Measurements from ENCODE around the gene NREP. TPM values are rescaled to one million over a fixed set of nuclear protein-coding genes. Genes with fewer than 3 reads are reported as not detected.

The NREP gene, protein sequence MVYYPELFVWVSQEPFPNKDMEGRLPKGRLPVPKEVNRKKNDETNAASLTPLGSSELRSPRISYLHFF
- total RNA-seq (56.8 and 86.0 TPM in 2 replicates), polyA plus RNA-seq (149 and 364 TPM in 2 replicates), polyA minus RNA-seq (ENCODE audit: low replicate concordance) (14.6 and 34.6 TPM in 2 replicates)
- 64.0 and 156 TPM in 2 replicates for polyA plus RNA-seq (2012)

DNA sequence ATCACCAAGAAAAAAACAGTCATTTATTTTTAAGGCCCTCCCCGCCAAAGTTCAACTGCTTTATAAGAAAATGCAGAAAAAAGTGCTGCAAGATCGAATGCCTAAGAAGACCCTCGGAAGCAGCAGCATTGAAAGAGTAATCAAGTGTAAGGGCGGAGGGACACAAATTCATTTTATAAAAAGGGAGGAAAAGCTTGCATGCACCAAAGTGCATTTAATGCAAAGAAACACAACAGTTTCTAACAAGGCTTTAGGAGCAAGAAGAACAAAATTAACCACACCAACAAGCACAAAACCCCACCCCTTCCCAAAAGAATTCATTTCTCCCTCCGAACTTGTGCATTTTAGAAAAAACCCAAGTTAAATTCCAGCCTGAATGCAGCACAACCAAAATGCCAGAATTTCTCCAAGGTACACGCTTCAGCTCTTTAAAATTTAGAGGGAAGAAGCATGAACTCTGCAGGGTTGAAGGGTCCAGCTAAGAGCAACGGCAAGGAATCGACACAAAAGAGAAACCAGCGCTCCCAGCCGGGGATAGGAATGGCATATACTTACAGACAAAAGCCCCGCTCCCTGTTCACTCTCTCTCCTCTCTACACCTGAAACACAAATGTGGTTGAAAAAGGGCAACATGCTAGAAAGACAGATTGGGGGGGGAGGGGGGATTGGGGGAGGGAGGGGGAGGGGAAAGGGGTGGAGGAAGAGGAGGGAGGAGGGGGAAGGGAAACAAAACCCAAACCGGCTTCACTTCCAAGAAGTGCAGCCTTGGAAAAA lies at the start of gene NREP:
Gene NREP, minus strand, starts transcription at position 614 of the 774 bp plus-strand sequence. CDS start 1,422 bp downstream, outside the sequence.
- no peaks in the 10 kb centered on the region for H3K36me3 ChIP-seq (ENCODE audit: control insufficient read depth, insufficient read depth, low read length)
- no peak for DNase-seq (ENCODE audit: low read depth in 2 of 2)

DNA sequence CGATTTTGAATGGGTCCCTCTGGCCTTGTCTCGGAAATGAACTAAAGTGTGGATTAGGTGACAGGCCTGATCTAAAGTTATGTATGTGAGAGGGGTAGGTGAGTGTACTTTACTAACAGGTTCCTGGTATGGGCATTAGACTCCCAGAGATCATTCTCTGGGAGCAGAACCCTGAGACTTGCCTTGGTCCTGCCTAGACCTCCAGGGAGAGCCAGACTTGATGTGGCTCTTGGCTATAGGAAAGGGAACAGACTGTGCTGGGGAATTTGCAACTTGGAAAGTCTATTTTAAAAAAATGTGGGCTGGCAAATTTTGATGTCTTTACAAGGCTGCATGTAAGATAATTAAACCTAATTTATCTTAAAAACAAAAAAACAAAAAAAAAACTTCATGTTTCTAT lies 49.8 kb upstream of the NREP start:
- Histone ChIP-seq H3K4me3 (replicated peaks in 1 of 4; ENCODE audit: control extremely low read depth in 1 of 4, insufficient read depth in 1 of 4, low read depth in 3 of 4, low read length in 4 of 4) (no peak overlapping the region), H3K4me1 (ENCODE audit: control insufficient read depth, extremely low read depth, insufficient read depth, low read length) (no peaks in the 10 kb centered on the region), H4K20me1 (ENCODE audit: control insufficient read depth, extremely low read depth, insufficient read depth, low read length) (no peaks in the 10 kb centered on the region), H3K27ac (ENCODE audit: insufficient read depth, low read length) (no peak overlapping the region), H3K9me3 (ENCODE audit: control insufficient read depth, insufficient read depth, low read depth, low read length) (no peaks in the 10 kb centered on the region), H2AFZ (ENCODE audit: low read length) (no peak overlapping the region), H3K36me3 (ENCODE audit: control insufficient read depth, insufficient read depth, low read length) (no peaks in the 10 kb centered on the region), H3K9ac (ENCODE audit: insufficient read depth, low read length) (no peak overlapping the region), H3K4me2 (ENCODE audit: extremely low read depth, insufficient read depth, low read length) (no peak overlapping the region), H3K79me2 (ENCODE audit: control insufficient read depth, insufficient read depth, low read length) (no peaks in the 10 kb centered on the region), H3K27me3 (ENCODE audit: control insufficient read depth, insufficient read depth, low read length) (no peaks in the 10 kb centered on the region)
- DNase-seq (ENCODE audit: low read depth in 2 of 2), result no peak
- TF ChIP-seq, protein P1, sequence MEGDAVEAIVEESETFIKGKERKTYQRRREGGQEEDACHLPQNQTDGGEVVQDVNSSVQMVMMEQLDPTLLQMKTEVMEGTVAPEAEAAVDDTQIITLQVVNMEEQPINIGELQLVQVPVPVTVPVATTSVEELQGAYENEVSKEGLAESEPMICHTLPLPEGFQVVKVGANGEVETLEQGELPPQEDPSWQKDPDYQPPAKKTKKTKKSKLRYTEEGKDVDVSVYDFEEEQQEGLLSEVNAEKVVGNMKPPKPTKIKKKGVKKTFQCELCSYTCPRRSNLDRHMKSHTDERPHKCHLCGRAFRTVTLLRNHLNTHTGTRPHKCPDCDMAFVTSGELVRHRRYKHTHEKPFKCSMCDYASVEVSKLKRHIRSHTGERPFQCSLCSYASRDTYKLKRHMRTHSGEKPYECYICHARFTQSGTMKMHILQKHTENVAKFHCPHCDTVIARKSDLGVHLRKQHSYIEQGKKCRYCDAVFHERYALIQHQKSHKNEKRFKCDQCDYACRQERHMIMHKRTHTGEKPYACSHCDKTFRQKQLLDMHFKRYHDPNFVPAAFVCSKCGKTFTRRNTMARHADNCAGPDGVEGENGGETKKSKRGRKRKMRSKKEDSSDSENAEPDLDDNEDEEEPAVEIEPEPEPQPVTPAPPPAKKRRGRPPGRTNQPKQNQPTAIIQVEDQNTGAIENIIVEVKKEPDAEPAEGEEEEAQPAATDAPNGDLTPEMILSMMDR (conservative IDR thresholded peaks at IDR 0.05 in 1 of 2, IDR thresholded peaks at IDR 0.05 in 1 of 2; ENCODE audit: low read depth in 1 of 2, low read length in 2 of 2), result no peak
- TF ChIP-seq EZH2 (IDR thresholded peaks at IDR 0.05; ENCODE audit: low read length, missing control alignments), result no peak

More for the DNA sequence above, at the start of gene NREP:
- no peak for TF ChIP-seq EZH2 (IDR thresholded peaks at IDR 0.05; ENCODE audit: low read length, missing control alignments)
- TF ChIP-seq, protein P1 (conservative IDR thresholded peaks at IDR 0.05 in 1 of 2, IDR thresholded peaks at IDR 0.05 in 1 of 2; ENCODE audit: low read depth in 1 of 2, low read length in 2 of 2), result no peak
- H3K9me3 ChIP-seq (ENCODE audit: control insufficient read depth, insufficient read depth, low read depth, low read length), result no peaks in the 10 kb centered on the region
- peak within 1 kb of the TSS; percentile 81 for H3K27ac ChIP-seq (ENCODE audit: insufficient read depth, low read length)
- H4K20me1 ChIP-seq (ENCODE audit: control insufficient read depth, extremely low read depth, insufficient read depth, low read length), result no peaks in the 10 kb centered on the region
- no peaks in the 10 kb centered on the region for H3K4me1 ChIP-seq (ENCODE audit: control insufficient read depth, extremely low read depth, insufficient read depth, low read length)
- peak within 1 kb of the TSS; percentile 87 for H3K4me2 ChIP-seq (ENCODE audit: extremely low read depth, insufficient read depth, low read length)
- peaks cover 49% of the 10 kb centered on the region for H3K79me2 ChIP-seq (ENCODE audit: control insufficient read depth, insufficient read depth, low read length)
- H3K4me3 ChIP-seq (replicated peaks in 1 of 4; ENCODE audit: control extremely low read depth in 1 of 4, insufficient read depth in 1 of 4, low read depth in 3 of 4, low read length in 4 of 4), result peak within 1 kb of the TSS; percentile 72 to 99 (median 85)
- H3K9ac ChIP-seq (ENCODE audit: insufficient read depth, low read length), result peak within 1 kb of the TSS; percentile 71
- no peaks in the 10 kb centered on the region for H3K27me3 ChIP-seq (ENCODE audit: control insufficient read depth, insufficient read depth, low read length)
- peak within 1 kb of the TSS; percentile 71 for H2AFZ ChIP-seq (ENCODE audit: low read length)

DNA sequence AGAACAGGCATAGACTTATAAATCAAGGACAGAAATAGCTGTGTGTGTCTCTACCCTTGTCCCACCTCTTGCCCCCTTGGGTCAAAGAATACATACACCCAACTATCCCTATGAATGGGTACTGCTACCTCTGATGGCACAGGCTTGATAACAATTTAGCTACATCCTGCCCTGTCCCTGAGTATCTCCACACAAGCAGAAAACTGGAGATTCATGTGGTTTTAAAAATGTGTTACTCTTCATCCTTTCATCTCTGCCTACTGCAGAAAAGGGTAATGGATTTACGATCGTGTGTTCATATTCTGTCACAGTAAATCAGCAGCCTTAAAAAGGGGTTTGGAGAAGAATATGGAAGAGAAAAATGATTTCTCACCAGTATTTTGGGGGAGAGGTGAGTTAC lies 49.2 kb upstream of the NREP start:
- DNase-seq (ENCODE audit: low read depth in 2 of 2), result no peak
- Histone ChIP-seq H3K36me3 (ENCODE audit: control insufficient read depth, insufficient read depth, low read length) (no peaks in the 10 kb centered on the region), H3K4me3 (replicated peaks in 1 of 4; ENCODE audit: control extremely low read depth in 1 of 4, insufficient read depth in 1 of 4, low read depth in 3 of 4, low read length in 4 of 4) (no peak overlapping the region), H3K4me2 (ENCODE audit: extremely low read depth, insufficient read depth, low read length) (no peak overlapping the region), H4K20me1 (ENCODE audit: control insufficient read depth, extremely low read depth, insufficient read depth, low read length) (no peaks in the 10 kb centered on the region), H3K9ac (ENCODE audit: insufficient read depth, low read length) (no peak overlapping the region), H2AFZ (ENCODE audit: low read length) (no peak overlapping the region), H3K9me3 (ENCODE audit: control insufficient read depth, insufficient read depth, low read depth, low read length) (no peaks in the 10 kb centered on the region), H3K4me1 (ENCODE audit: control insufficient read depth, extremely low read depth, insufficient read depth, low read length) (no peaks in the 10 kb centered on the region), H3K27me3 (ENCODE audit: control insufficient read depth, insufficient read depth, low read length) (no peaks in the 10 kb centered on the region), H3K79me2 (ENCODE audit: control insufficient read depth, insufficient read depth, low read length) (no peaks in the 10 kb centered on the region), H3K27ac (ENCODE audit: insufficient read depth, low read length) (no peak overlapping the region)
- TF ChIP-seq EZH2 (IDR thresholded peaks at IDR 0.05; ENCODE audit: low read length, missing control alignments), result no peak
- TF ChIP-seq, protein P1 (conservative IDR thresholded peaks at IDR 0.05 in 1 of 2, IDR thresholded peaks at IDR 0.05 in 1 of 2; ENCODE audit: low read depth in 1 of 2, low read length in 2 of 2), result no peak
